HCT116 (cell line): ENCODE data around the gene LAMTOR1. TPM values are rescaled to one million over a fixed set of nuclear protein-coding genes. Genes with fewer than 3 reads are reported as not detected.

Source experiments
- ATAC-seq: fragments of 200-7000 bp; cut with Tn5 transposase; 2 replicates; pipeline ENCODE4 v1.9.1; 2020; ENCODE audit warnings: mild to moderate bottlenecking, moderate library complexity
- BruUV-seq: library from RNA; stranded (reverse); fragments of 400-500 nt; replicated peaks from 2 replicates; lab custom pipeline; 2021; lab: Mats Ljungman, UMichigan
- CTCF ChIA-PET: fragments of 300-600 bp; sonication (Branson Sonifier 250); formaldehyde crosslinking; loops from one replicate; lab custom pipeline; 2021; ENCODE audit warnings: antibody characterized with exemption; lab: Charles Lee
- POLR2A ChIA-PET: fragments of 300-600, 350-600 bp; sonication (Branson Sonifier 250); formaldehyde crosslinking; loops from one replicate; lab custom pipeline; 2021; ENCODE audit warnings: antibody characterized with exemption; lab: Charles Lee
- RAD21 ChIA-PET, 2 experiments: fragments of 300-600 bp; sonication (Branson Sonifier 250); formaldehyde crosslinking; loops; one replicate each; lab custom pipeline; 2023; ENCODE audit warnings: low total read pairs in 2 of 2; ENCODE audit not compliant: uncharacterized antibody in 2 of 2, unreplicated experiment in 2 of 2, low non-redundant PET in 1 of 2; lab: Charles Lee
- DNase-seq: peaks from one replicate; pipeline ENCODE4 v3.0.0-alpha.2; 2010; ENCODE audit warnings: low read depth, low spot score
- H2AFZ ChIP-seq: fragments of 200-600 bp; shearing (Covaris generic), sonication (generic); 2 replicates; pipeline ENCODE4 v1.6.1; 2017; ENCODE audit warnings: low read depth, mixed run types, mixed read lengths, antibody characterized with exemption, low read length; ENCODE audit not compliant: poor library complexity, severe bottlenecking
- H3K27ac ChIP-seq: 2 replicates; pipeline ENCODE4 v1.5.1; 2012; ENCODE audit warnings: low read depth, low read length
- H3K27me3 ChIP-seq: fragments of 200-600 bp; sonication (generic); 2 replicates; pipeline ENCODE4 v1.6.1; 2016; ENCODE audit warnings: mixed run types, low read length, mixed read lengths; ENCODE audit not compliant: insufficient read depth
- H3K36me3 ChIP-seq, 2 experiments: fragments of 200-500 bp in 1 of 2; fragments of 200-600 bp in 1 of 2; sonication (Bioruptor generic) in 1 of 2; sonication (generic) in 1 of 2; 2 replicates each; pipeline versions ENCODE4 v1.5.1 to v1.6.1; 2014 to 2016; ENCODE audit warnings: low read length in 2 of 2, inconsistent platforms in 1 of 2, mixed read lengths in 1 of 2, mixed run types in 1 of 2; ENCODE audit not compliant: insufficient read depth in 2 of 2, control insufficient read depth in 1 of 2
- H3K4me1 ChIP-seq, 2 experiments: fragments of 200-600 bp in 1 of 2; sonication (generic) in 1 of 2; 2 replicates each; pipeline versions ENCODE4 v1.5.1 to v1.6.1; 2012 to 2017; ENCODE audit warnings: low read length in 2 of 2, inconsistent platforms in 1 of 2, mild to moderate bottlenecking in 1 of 2, mixed read lengths in 1 of 2, mixed run types in 1 of 2, moderate library complexity in 1 of 2; ENCODE audit not compliant: insufficient read depth in 2 of 2, control insufficient read depth in 1 of 2
- H3K4me2 ChIP-seq: fragments of 200-600 bp; sonication (generic); 2 replicates; pipeline ENCODE4 v1.6.1; 2017; ENCODE audit warnings: mixed run types, low read length, mixed read lengths
- H3K4me3 ChIP-seq, 2 experiments: fragments of 200-600 bp in 1 of 2; sonication (generic) in 1 of 2; replicated peaks in 1 of 2; 2 replicates each; pipeline ENCODE4 v1.5.1; 2011 to 2016; ENCODE audit warnings: low read length in 2 of 2, control low read depth in 1 of 2, low read depth in 1 of 2, mild to moderate bottlenecking in 1 of 2, mixed read lengths in 1 of 2, mixed run types in 1 of 2
- H3K79me2 ChIP-seq: fragments of 200-600 bp; sonication (generic); 2 replicates; pipeline ENCODE4 v1.6.1; 2017; ENCODE audit warnings: mild to moderate bottlenecking, mixed run types, low read length, moderate library complexity, mixed read lengths; ENCODE audit not compliant: insufficient read depth
- H3K9ac ChIP-seq: fragments of 200-600 bp; sonication (generic); 2 replicates; pipeline ENCODE4 v1.6.1; 2016; ENCODE audit warnings: low read length, mixed read lengths
- H3K9me2 ChIP-seq: fragments of 200-600 bp; sonication (generic), shearing (Covaris generic); 2 replicates; pipeline ENCODE4 v1.6.1; 2017; ENCODE audit warnings: mixed run types, mild to moderate bottlenecking, moderate library complexity; ENCODE audit not compliant: insufficient read depth
- H3K9me3 ChIP-seq, 2 experiments: fragments of 200-500 bp in 1 of 2; fragments of 200-600 bp in 1 of 2; sonication (Bioruptor generic) in 1 of 2; sonication (generic) in 1 of 2; 2 replicates each; pipeline ENCODE4 v1.6.1; 2014 to 2017; ENCODE audit warnings: low read length in 2 of 2, mixed read lengths in 2 of 2, inconsistent platforms in 1 of 2, low read depth in 1 of 2, mild to moderate bottlenecking in 1 of 2, mixed run types in 1 of 2, moderate library complexity in 1 of 2; ENCODE audit not compliant: control insufficient read depth in 1 of 2, insufficient read depth in 1 of 2
- H4K20me1 ChIP-seq: fragments of 200-600 bp; sonication (generic), shearing (Covaris generic); 2 replicates; pipeline ENCODE4 v1.6.1; 2017; ENCODE audit warnings: mixed run types, mild to moderate bottlenecking, moderate library complexity; ENCODE audit not compliant: insufficient read depth
- CBX3 ChIP-seq: IDR thresholded peaks from 2 replicates; pipeline ENCODE4 v1.6.1; 2012; ENCODE audit warnings: low read depth
- EZH2 ChIP-seq: fragments of 200-600 bp; sonication (generic); IDR thresholded peaks from 2 replicates; pipeline ENCODE4 v1.6.1; 2017; ENCODE audit warnings: antibody characterized with exemption, mixed run types
- SRF ChIP-seq: IDR thresholded peaks from 2 replicates; pipeline ENCODE4 v1.6.1; 2012; ENCODE audit warnings: low read depth
- TCF7L2 ChIP-seq: IDR thresholded peaks from 2 replicates; pipeline ENCODE4 v1.7.0; 2011; ENCODE audit warnings: borderline replicate concordance, inconsistent platforms; ENCODE audit not compliant: insufficient read depth, insufficient read length; ENCODE audit errors: extremely low read depth
- intact Hi-C: fragments of 100-400 bp; cut with micrococcal nuclease; formaldehyde crosslinking; loops from 2 replicates; pipeline ENCODE4 v1.10.0; 2022
- total RNA-seq: library from RNA; stranded (reverse); gene quantifications from one replicate; pipeline ENCODE4 v1.2.1, GENCODE V29; 2021; ENCODE audit not compliant: unreplicated experiment
- TF ChIP-seq, protein P1 (sequence below): IDR thresholded peaks from 2 replicates; pipeline ENCODE4 v1.6.1; 2012; ENCODE audit warnings: low read depth
- TF ChIP-seq, protein P2 (sequence below): IDR thresholded peaks from 2 replicates; pipeline ENCODE4 v1.6.1; 2011; ENCODE audit warnings: mild to moderate bottlenecking, low read length, moderate library complexity; ENCODE audit not compliant: insufficient replicate concordance; ENCODE audit errors: extremely low read depth
- TF ChIP-seq, protein P3 (sequence below), 3 experiments: fragments of 200-600 bp in 1 of 3; sonication (generic) in 1 of 3; IDR thresholded peaks in 2 of 3; conservative IDR thresholded peaks in 1 of 3; 2 replicates each; pipeline ENCODE4 v1.5.1; 2012 to 2017; ENCODE audit warnings: low read depth in 2 of 3, low read length in 2 of 3, antibody characterized with exemption in 1 of 3, borderline replicate concordance in 1 of 3, control low read depth in 1 of 3, mild to moderate bottlenecking in 1 of 3, mixed read lengths in 1 of 3, mixed run types in 1 of 3, moderate library complexity in 1 of 3; ENCODE audit not compliant: insufficient read depth in 1 of 3
- TF ChIP-seq, protein P4 (sequence below): IDR thresholded peaks from 2 replicates; pipeline ENCODE4 v1.6.1; 2012

The LAMTOR1 gene
- total RNA-seq, 1 experiment from 2014 or later: 63.9 TPM

DNA sequence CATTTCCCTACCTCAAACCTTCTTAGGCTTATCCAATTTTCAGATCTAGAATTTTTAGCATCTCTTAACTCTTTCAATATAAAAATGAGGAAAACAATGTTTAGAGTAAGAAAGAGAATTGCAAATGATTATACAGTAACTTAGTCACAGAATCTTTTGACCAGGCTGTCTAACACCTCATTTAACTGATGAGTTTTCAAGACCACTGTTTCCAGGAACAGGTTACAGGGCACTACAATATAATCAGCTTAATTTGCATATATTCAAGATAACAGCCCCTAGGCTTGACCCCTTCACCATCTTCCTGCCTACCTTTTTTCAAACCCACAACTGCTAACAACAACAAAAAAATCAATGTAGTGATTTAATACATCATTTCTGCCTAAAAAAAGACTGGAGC lies 35.4 kb downstream of the LAMTOR1 start:
- no peaks in the 10 kb centered on the region for H3K9me3 ChIP-seq
- ChIA-PET CTCF (interaction anchor here (1.0 to 1.5 kb wide), 3 partner anchors 11 to 43 kb away, joined by 3 to 5 read pairs (median 3); no protein-coding TSS in a partner anchor), POLR2A (no interaction called here), RAD21 (no interaction called here)
- H3K4me3 ChIP-seq: no peak overlapping the region
- H3K79me2 ChIP-seq: peaks cover 89% of the 10 kb centered on the region
- no peak overlapping the region for H3K27ac ChIP-seq
- peaks cover 2 to 7% of the 10 kb centered on the region in 2 experiments; a peak in 3 of 4 replicates for H3K36me3 ChIP-seq
- H2AFZ ChIP-seq: no peak overlapping the region
- H3K9ac ChIP-seq: no peak overlapping the region
- H4K20me1 ChIP-seq: no peaks in the 10 kb centered on the region
- peaks cover 37 to 39% of the 10 kb centered on the region in 2 experiments for H3K4me1 ChIP-seq
- no peak for DNase-seq
- no TSS peak for BruUV-seq
- H3K4me2 ChIP-seq: no peak overlapping the region
- TF ChIP-seq, protein P1, sequence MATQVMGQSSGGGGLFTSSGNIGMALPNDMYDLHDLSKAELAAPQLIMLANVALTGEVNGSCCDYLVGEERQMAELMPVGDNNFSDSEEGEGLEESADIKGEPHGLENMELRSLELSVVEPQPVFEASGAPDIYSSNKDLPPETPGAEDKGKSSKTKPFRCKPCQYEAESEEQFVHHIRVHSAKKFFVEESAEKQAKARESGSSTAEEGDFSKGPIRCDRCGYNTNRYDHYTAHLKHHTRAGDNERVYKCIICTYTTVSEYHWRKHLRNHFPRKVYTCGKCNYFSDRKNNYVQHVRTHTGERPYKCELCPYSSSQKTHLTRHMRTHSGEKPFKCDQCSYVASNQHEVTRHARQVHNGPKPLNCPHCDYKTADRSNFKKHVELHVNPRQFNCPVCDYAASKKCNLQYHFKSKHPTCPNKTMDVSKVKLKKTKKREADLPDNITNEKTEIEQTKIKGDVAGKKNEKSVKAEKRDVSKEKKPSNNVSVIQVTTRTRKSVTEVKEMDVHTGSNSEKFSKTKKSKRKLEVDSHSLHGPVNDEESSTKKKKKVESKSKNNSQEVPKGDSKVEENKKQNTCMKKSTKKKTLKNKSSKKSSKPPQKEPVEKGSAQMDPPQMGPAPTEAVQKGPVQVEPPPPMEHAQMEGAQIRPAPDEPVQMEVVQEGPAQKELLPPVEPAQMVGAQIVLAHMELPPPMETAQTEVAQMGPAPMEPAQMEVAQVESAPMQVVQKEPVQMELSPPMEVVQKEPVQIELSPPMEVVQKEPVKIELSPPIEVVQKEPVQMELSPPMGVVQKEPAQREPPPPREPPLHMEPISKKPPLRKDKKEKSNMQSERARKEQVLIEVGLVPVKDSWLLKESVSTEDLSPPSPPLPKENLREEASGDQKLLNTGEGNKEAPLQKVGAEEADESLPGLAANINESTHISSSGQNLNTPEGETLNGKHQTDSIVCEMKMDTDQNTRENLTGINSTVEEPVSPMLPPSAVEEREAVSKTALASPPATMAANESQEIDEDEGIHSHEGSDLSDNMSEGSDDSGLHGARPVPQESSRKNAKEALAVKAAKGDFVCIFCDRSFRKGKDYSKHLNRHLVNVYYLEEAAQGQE: no peak
- no peak for TF ChIP-seq TCF7L2
- TF ChIP-seq, protein P2, sequence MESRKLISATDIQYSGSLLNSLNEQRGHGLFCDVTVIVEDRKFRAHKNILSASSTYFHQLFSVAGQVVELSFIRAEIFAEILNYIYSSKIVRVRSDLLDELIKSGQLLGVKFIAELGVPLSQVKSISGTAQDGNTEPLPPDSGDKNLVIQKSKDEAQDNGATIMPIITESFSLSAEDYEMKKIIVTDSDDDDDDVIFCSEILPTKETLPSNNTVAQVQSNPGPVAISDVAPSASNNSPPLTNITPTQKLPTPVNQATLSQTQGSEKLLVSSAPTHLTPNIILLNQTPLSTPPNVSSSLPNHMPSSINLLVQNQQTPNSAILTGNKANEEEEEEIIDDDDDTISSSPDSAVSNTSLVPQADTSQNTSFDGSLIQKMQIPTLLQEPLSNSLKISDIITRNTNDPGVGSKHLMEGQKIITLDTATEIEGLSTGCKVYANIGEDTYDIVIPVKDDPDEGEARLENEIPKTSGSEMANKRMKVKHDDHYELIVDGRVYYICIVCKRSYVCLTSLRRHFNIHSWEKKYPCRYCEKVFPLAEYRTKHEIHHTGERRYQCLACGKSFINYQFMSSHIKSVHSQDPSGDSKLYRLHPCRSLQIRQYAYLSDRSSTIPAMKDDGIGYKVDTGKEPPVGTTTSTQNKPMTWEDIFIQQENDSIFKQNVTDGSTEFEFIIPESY: no peak
- no peak for TF ChIP-seq SRF
- TF ChIP-seq EZH2: no peak
- TF ChIP-seq, protein P3, sequence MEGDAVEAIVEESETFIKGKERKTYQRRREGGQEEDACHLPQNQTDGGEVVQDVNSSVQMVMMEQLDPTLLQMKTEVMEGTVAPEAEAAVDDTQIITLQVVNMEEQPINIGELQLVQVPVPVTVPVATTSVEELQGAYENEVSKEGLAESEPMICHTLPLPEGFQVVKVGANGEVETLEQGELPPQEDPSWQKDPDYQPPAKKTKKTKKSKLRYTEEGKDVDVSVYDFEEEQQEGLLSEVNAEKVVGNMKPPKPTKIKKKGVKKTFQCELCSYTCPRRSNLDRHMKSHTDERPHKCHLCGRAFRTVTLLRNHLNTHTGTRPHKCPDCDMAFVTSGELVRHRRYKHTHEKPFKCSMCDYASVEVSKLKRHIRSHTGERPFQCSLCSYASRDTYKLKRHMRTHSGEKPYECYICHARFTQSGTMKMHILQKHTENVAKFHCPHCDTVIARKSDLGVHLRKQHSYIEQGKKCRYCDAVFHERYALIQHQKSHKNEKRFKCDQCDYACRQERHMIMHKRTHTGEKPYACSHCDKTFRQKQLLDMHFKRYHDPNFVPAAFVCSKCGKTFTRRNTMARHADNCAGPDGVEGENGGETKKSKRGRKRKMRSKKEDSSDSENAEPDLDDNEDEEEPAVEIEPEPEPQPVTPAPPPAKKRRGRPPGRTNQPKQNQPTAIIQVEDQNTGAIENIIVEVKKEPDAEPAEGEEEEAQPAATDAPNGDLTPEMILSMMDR (IDR thresholded peaks at IDR 0.05 in 2 of 3, conservative IDR thresholded peaks at IDR 0.05 in 1 of 3; ENCODE audit: borderline replicate concordance in 1 of 3, insufficient read depth in 1 of 3, low read depth in 2 of 3, low read length in 2 of 3): no peak
- TF ChIP-seq CBX3: no peak
- TF ChIP-seq, protein P4, sequence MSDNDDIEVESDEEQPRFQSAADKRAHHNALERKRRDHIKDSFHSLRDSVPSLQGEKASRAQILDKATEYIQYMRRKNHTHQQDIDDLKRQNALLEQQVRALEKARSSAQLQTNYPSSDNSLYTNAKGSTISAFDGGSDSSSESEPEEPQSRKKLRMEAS: no peak
- no peaks in the 10 kb centered on the region for H3K27me3 ChIP-seq
- intact Hi-C loops: no loop called here
- H3K9me2 ChIP-seq: no peaks in the 10 kb centered on the region
- ATAC-seq: no peak
